GM21447 (cell line): Measurements from ENCODE around the gene PODN.

Experiments used
- ATAC-seq: cut with Tn5 transposase; IDR thresholded peaks from one replicate; pipeline ENCODE4 v1.9.1; 2021; ENCODE audit not compliant: unreplicated experiment

Gene PODN

GRCh38 chr1:53130598-53130877, 68.5 kb downstream of the PODN start:
- ATAC-seq: no peak

DNA sequence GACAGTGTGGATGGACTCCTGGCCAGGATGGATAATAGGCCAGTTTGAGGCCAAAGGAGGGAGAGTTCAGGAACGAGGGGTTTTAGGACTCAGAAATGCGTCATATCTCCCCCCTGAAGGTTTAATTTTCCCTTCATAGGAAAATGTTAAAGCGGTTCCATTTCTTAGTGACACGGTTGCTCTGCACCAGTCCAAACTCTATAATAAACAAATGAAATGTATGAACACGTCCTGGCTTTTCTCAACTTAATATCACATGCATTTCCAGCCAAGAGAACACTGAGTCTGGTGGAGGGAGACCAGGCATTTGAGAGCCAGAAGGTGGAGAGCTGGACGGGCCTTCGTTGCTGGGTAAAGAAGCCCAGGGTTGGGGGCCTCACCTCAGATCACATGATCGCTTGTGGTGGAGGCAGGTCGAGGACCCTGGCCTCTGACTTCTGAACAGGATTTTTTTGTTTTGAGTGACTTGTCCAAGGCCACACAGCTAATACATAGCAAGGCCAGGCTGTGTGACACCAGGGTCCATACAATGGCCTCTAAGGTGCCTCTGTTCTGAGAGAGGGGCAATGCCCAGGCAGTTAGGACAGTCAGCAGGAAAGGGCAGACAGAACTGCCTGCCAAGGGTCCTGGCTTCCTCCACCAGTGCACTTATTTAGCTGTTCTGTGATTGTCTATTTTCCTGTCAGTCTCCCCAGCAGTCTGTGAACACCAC, 69.0 kb downstream of the PODN start:
- ATAC-seq: no peak

GRCh38 chr1:53131590-53131938, 69.6 kb downstream of the PODN start:
- ATAC-seq: no peak

DNA sequence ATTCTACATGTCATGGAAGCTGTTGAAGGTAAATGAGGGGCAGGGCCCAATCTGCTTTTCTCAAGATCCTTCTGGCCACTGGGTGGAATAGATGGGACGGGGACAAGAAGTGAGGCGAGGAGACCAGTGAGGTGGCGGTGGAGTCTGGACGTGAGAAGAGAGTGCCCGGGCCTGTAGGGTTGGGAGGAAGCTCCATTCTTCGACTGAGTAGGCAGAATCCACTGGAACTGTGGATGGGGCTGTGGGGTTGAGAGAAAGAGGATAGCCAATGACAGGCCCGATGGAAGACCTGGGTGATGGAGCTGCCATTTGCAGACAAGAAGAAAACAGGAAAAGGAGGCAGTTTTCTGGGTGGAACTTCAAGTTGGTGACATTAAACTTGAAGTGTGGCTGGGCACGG, 70.2 kb downstream of the PODN start:
- ATAC-seq: no peak

- ATAC-seq: no peak
Measured at GRCh38 chr1:53133261-53134041, 71.4 kb downstream of the PODN start.

GRCh38 chr1:53134042-53134485, 72.1 kb downstream of the PODN start:
- no peak for ATAC-seq
